K562 (cell line): ENCODE results near the gene HBM. TPM values are rescaled to one million over a fixed set of nuclear protein-coding genes. Genes with fewer than 3 reads are reported as not detected.

Source experiments
- CHD1 ChIP-seq: fragments of 200-600 bp; sonication (generic); IDR thresholded peaks from one replicate; pipeline ENCODE4 v1.6.1; 2012; ENCODE audit warnings: mild to moderate bottlenecking, moderate library complexity, low read length, inconsistent platforms
- EP300 ChIP-seq: IDR thresholded peaks from 2 replicates; pipeline ENCODE4 v1.6.1; 2012; ENCODE audit warnings: low read length, improper control_type of control experiment
- FOXM1 ChIP-seq, 2 experiments: fragments of 450-650 bp in 1 of 2; sonication (generic) in 1 of 2; formaldehyde crosslinking in 1 of 2; IDR thresholded peaks; 2 replicates each; pipeline versions ENCODE4 v1.6.1 to v1.9.0; 2017 to 2022; ENCODE audit warnings: low read depth in 2 of 2, mild to moderate bottlenecking in 2 of 2, missing genetic modification reagents in 1 of 2, moderate library complexity in 1 of 2
- HDAC1 ChIP-seq, 2 experiments: fragments of 450-650 bp; IDR thresholded peaks; 2 replicates each; pipeline ENCODE4 v1.6.1; 2016 to 2017; ENCODE audit warnings: inconsistent platforms in 1 of 2, mild to moderate bottlenecking in 1 of 2, moderate library complexity in 1 of 2
- MXI1 ChIP-seq: IDR thresholded peaks from 2 replicates; pipeline ENCODE4 v1.6.1; 2011; ENCODE audit warnings: low read depth, mild to moderate bottlenecking, improper control_type of control experiment, low read length
- NR2C2 ChIP-seq, 2 experiments: fragments of 200-800 bp in 1 of 2; sonication (Bioruptor generic) in 1 of 2; sonication (generic) in 1 of 2; formaldehyde crosslinking in 1 of 2; IDR thresholded peaks; 2 replicates each; pipeline versions ENCODE4 v1.6.1 to v1.8.0; 2016 to 2022; ENCODE audit warnings: mild to moderate bottlenecking in 1 of 2, missing compliant biosample characterization in 1 of 2, missing genetic modification characterization in 1 of 2, missing genetic modification reagents in 1 of 2
- PPARD ChIP-seq: fragments of 250-450 bp; sonication (Bioruptor Pico); IDR thresholded peaks from 2 replicates; pipeline ENCODE4 v1.8.0; 2022; ENCODE audit warnings: inconsistent platforms, mild to moderate bottlenecking, moderate library complexity
- RBFOX2 ChIP-seq: fragments of 200-400 bp; formaldehyde crosslinking; IDR thresholded peaks from 2 replicates; pipeline ENCODE4 v1.6.1; 2017; ENCODE audit warnings: low read depth, mild to moderate bottlenecking, low read length, moderate library complexity
- TAL1 ChIP-seq: fragments of 450-650 bp; IDR thresholded peaks from 2 replicates; pipeline ENCODE4 v1.6.1; 2016; ENCODE audit warnings: mild to moderate bottlenecking
- TCF3 ChIP-seq: sonication (generic); formaldehyde crosslinking; IDR thresholded peaks from 2 replicates; pipeline ENCODE4 v1.4.0; 2020; ENCODE audit warnings: mild to moderate bottlenecking, missing genetic modification reagents
- TCF7L2 ChIP-seq: fragments of 150-350 bp; IDR thresholded peaks from 2 replicates; pipeline ENCODE4 v1.6.1; 2016; ENCODE audit warnings: low read depth, mild to moderate bottlenecking, low read length, moderate library complexity
- ZEB2 ChIP-seq: fragments of 450-650 bp; IDR thresholded peaks from 2 replicates; pipeline ENCODE4 v1.6.1; 2016
- ZNF644 ChIP-seq: fragments of 200-800 bp; sonication (Bioruptor generic); IDR thresholded peaks from 2 replicates; pipeline ENCODE4 v1.6.1; 2016; ENCODE audit warnings: low read depth, missing genetic modification characterization, missing compliant biosample characterization
- ZNF668 ChIP-seq: fragments of 250-450 bp; sonication (Bioruptor Pico); IDR thresholded peaks from 2 replicates; pipeline ENCODE4 v1.8.0; 2022; ENCODE audit warnings: mild to moderate bottlenecking, inconsistent platforms
- ZNF766 ChIP-seq: fragments of 200-800 bp; sonication (Bioruptor generic); conservative IDR thresholded peaks from 2 replicates; pipeline ENCODE4 v1.6.1; 2016; ENCODE audit warnings: missing genetic modification characterization, missing compliant biosample characterization
- polyA plus RNA-seq, 8 experiments: library from polyadenylated mRNA; depleted of rRNA in 4 of 8; stranded (reverse) in 5 of 8; unstranded in 3 of 8; fragments of >200 nt; fragmentation: Nextera tagmentation in 2 of 8; fragmentation: Illumina TruSeq in 1 of 8; extraction: Ambion mirVana in 2 of 8; extraction: Trizol in 1 of 8; gene quantifications; 2 replicates each; pipeline versions ENCODE4 v1.2.1 to v1.2.3, GENCODE V29; 2011 to 2014; ENCODE audit warnings: inconsistent platforms in 1 of 8, missing spikeins in 1 of 8
- total RNA-seq, 7 experiments: library from RNA; depleted of rRNA in 6 of 7; stranded (reverse); fragments of >200 nt in 6 of 7; fragmentation: Illumina TruSeq in 2 of 7; extraction: Trizol in 2 of 7; gene quantifications; 2 replicates each; pipeline versions ENCODE4 v1.2.1 to v1.2.3, GENCODE V29; 2011 to 2021; ENCODE audit warnings: low replicate concordance in 1 of 7
- TF ChIP-seq, protein P1 (sequence below): fragments of 200-800 bp; sonication (Bioruptor generic); IDR thresholded peaks from 2 replicates; pipeline ENCODE4 v1.6.1; 2016; ENCODE audit warnings: missing genetic modification characterization, missing compliant biosample characterization
- TF ChIP-seq, protein P2 (sequence below), 2 experiments: fragments of 450-650 bp; conservative IDR thresholded peaks; 2 replicates each; pipeline ENCODE4 v1.6.1; 2017; ENCODE audit warnings: mild to moderate bottlenecking in 2 of 2, moderate library complexity in 2 of 2
- TF ChIP-seq, protein P3 (sequence below): sonication (generic); formaldehyde crosslinking; IDR thresholded peaks from 2 replicates; pipeline ENCODE4 v1.8.1; 2023; ENCODE audit warnings: mild to moderate bottlenecking, missing genetic modification reagents
- TF ChIP-seq, protein P4 (sequence below): sonication (generic); formaldehyde crosslinking; IDR thresholded peaks from 2 replicates; pipeline ENCODE4 v1.8.1; 2022; ENCODE audit warnings: missing genetic modification reagents

Gene HBM
- total and polyA plus RNA-seq, 9 of the 15 experiments (the other 6 are each of a cell fraction or from before 2014, with no cell fraction given): not detected

DNA sequence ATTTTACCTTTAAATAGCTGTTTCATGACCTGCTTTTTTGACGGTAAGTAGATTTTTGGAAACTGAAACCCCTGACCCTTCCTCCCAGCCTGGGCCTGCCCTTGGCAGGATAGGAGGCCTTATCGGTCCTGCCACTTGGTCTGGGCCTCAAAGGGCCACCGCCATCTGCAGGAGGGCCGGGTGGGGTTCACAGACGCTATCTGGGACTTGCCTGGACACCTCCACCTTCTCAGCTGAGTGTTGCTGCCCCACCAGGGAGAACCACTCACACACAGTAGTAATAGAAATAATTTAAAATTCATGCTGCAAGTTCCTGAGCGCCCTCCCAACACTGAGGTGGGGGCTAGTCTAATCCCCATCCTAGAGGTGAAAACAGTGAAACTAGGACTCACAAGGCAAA is 22.7 kb upstream of the HBM start (continued):
- TF ChIP-seq EP300: peak; percentile 92
- peak; percentile 37; the same call in 1 of the 2 replicates for TF ChIP-seq RBFOX2
- peak; percentile 95 for TF ChIP-seq TAL1
- TF ChIP-seq, protein P1, sequence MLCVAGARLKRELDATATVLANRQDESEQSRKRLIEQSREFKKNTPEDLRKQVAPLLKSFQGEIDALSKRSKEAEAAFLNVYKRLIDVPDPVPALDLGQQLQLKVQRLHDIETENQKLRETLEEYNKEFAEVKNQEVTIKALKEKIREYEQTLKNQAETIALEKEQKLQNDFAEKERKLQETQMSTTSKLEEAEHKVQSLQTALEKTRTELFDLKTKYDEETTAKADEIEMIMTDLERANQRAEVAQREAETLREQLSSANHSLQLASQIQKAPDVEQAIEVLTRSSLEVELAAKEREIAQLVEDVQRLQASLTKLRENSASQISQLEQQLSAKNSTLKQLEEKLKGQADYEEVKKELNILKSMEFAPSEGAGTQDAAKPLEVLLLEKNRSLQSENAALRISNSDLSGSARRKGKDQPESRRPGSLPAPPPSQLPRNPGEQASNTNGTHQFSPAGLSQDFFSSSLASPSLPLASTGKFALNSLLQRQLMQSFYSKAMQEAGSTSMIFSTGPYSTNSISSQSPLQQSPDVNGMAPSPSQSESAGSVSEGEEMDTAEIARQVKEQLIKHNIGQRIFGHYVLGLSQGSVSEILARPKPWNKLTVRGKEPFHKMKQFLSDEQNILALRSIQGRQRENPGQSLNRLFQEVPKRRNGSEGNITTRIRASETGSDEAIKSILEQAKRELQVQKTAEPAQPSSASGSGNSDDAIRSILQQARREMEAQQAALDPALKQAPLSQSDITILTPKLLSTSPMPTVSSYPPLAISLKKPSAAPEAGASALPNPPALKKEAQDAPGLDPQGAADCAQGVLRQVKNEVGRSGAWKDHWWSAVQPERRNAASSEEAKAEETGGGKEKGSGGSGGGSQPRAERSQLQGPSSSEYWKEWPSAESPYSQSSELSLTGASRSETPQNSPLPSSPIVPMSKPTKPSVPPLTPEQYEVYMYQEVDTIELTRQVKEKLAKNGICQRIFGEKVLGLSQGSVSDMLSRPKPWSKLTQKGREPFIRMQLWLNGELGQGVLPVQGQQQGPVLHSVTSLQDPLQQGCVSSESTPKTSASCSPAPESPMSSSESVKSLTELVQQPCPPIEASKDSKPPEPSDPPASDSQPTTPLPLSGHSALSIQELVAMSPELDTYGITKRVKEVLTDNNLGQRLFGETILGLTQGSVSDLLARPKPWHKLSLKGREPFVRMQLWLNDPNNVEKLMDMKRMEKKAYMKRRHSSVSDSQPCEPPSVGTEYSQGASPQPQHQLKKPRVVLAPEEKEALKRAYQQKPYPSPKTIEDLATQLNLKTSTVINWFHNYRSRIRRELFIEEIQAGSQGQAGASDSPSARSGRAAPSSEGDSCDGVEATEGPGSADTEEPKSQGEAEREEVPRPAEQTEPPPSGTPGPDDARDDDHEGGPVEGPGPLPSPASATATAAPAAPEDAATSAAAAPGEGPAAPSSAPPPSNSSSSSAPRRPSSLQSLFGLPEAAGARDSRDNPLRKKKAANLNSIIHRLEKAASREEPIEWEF (CRISPR knock-in tag): no peak
- TF ChIP-seq, protein P2, sequence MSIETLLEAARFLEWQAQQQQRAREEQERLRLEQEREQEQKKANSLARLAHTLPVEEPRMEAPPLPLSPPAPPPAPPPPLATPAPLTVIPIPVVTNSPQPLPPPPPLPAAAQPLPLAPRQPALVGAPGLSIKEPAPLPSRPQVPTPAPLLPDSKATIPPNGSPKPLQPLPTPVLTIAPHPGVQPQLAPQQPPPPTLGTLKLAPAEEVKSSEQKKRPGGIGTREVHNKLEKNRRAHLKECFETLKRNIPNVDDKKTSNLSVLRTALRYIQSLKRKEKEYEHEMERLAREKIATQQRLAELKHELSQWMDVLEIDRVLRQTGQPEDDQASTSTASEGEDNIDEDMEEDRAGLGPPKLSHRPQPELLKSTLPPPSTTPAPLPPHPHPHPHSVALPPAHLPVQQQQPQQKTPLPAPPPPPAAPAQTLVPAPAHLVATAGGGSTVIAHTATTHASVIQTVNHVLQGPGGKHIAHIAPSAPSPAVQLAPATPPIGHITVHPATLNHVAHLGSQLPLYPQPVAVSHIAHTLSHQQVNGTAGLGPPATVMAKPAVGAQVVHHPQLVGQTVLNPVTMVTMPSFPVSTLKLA (conservative IDR thresholded peaks at IDR 0.05): peak in 1 of 2 experiments; percentile 47; a peak in 1 of 4 replicates
- peak; percentile 76 for TF ChIP-seq FOXM1 (IDR thresholded peaks at IDR 0.05; ENCODE audit: low read depth)
- TF ChIP-seq FOXM1 (CRISPR knock-in tag; IDR thresholded peaks at IDR 0.05; ENCODE audit: low read depth): no peak
- TF ChIP-seq ZEB2: peak; percentile 81; the same call in 1 of the 2 replicates
- peak; percentile 52 to 79; a peak in 3 of 4 replicates for TF ChIP-seq HDAC1 (IDR thresholded peaks at IDR 0.05)
- TF ChIP-seq NR2C2 (CRISPR knock-in tag; IDR thresholded peaks at IDR 0.05): no peak
- TF ChIP-seq NR2C2 (tag; IDR thresholded peaks at IDR 0.05): peak; percentile 68
- TF ChIP-seq TCF7L2: peak; percentile 58; the same call in 1 of the 2 replicates
- TF ChIP-seq PPARD (CRISPR knock-in tag): no peak
- TF ChIP-seq, protein P3, sequence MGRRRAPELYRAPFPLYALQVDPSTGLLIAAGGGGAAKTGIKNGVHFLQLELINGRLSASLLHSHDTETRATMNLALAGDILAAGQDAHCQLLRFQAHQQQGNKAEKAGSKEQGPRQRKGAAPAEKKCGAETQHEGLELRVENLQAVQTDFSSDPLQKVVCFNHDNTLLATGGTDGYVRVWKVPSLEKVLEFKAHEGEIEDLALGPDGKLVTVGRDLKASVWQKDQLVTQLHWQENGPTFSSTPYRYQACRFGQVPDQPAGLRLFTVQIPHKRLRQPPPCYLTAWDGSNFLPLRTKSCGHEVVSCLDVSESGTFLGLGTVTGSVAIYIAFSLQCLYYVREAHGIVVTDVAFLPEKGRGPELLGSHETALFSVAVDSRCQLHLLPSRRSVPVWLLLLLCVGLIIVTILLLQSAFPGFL (CRISPR knock-in tag): 0 out of 2 replicates have a peak, but pooled peaks have one; percentile 28
- 0 out of 2 replicates have a peak, but pooled peaks have one; percentile 43 for TF ChIP-seq ZNF644
- TF ChIP-seq MXI1: peak; percentile 56; the same call in 1 of the 2 replicates
- peak; percentile 98 for TF ChIP-seq TCF3
- TF ChIP-seq ZNF766 (CRISPR knock-in tag): peak; percentile 53; the same call in 1 of the 2 replicates
- TF ChIP-seq, protein P4, sequence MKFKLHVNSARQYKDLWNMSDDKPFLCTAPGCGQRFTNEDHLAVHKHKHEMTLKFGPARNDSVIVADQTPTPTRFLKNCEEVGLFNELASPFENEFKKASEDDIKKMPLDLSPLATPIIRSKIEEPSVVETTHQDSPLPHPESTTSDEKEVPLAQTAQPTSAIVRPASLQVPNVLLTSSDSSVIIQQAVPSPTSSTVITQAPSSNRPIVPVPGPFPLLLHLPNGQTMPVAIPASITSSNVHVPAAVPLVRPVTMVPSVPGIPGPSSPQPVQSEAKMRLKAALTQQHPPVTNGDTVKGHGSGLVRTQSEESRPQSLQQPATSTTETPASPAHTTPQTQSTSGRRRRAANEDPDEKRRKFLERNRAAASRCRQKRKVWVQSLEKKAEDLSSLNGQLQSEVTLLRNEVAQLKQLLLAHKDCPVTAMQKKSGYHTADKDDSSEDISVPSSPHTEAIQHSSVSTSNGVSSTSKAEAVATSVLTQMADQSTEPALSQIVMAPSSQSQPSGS (CRISPR knock-in tag): no peak
- TF ChIP-seq ZNF668: 0 out of 2 replicates have a peak, but pooled peaks have one; percentile 26
- peak; percentile 9 for TF ChIP-seq CHD1
